GM21786 (cell line): Measurements from ENCODE around the gene ZEB1.
"Not testable (repeated sequence)": the region's sequence is repeated elsewhere in the genome, so short reads cannot be mapped to it uniquely, and the experiment has no call there.

Source experiments
- ATAC-seq: cut with Tn5 transposase; IDR thresholded peaks from one replicate; pipeline ENCODE4 v1.9.1; 2021; ENCODE audit not compliant: unreplicated experiment

ZEB1 gene

GRCh38 chr10:31413325-31413724 is 94.3 kb downstream of the ZEB1 start:
- no peak for ATAC-seq

DNA sequence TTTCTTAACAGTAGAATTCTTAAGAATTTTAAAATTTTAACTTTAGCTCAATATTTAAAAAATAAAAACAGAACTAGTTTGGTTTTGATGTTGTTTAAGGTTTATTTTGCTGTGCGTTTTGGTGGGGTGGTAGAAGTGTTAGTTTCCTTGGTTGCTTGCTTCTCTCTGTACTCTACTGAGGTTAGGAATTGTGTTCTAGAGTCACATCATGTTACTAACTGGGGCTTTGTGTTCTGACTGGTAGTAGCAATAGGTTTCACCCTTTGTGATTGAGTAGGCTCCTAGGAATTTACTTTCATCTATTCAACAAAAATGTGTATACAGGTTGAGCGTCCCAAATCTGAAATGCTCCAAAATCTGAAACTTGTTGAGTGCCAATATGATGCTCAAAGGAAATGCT is 99.5 kb downstream of the ZEB1 start:
- ATAC-seq, result no peak

- ATAC-seq, result no peak
Measured at GRCh38 chr10:31419394-31420063, 100.5 kb downstream of the ZEB1 start.

GRCh38 chr10:31421322-31421721 is 102.3 kb downstream of the ZEB1 start:
- no peak for ATAC-seq

GRCh38 chr10:31422634-31423033 is 103.6 kb downstream of the ZEB1 start:
- ATAC-seq, result no peak

DNA sequence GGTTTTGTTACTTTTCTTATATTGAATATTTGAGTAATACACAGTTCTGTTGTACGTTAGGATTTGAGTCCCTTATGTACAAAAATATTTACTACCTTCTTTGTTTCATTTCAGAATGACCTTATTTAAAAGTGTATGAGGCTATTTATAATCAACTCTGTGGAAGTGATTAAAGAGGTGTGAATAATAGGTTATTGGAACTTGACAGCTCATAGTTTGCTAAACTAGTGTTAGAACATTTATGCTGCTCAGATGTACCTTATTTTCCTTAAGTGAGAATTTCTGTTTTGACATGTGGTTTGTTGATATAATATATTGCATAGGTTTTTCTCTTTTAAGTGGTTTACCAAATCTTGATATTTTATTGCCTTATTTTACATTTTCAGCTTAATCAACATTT is 105.5 kb downstream of the ZEB1 start:
- ATAC-seq, result no peak

DNA sequence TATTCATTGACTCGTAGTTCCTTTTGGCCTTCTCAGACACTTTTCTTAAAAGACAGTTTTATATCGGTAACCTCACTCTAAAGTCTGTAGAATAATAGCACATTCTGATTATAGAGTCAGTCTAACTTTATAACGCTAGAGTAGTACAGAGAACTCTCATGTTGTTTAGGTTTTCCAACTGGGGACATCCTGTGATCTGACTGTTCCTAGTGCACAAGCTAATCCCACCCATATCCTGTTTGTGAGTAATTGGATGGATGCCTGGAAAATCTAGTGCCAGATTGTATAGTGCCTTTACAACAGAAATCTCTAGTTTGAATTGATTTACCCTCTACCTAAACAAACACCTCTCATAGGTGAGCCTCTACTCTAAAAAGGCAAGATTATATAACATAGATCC is 107.4 kb downstream of the ZEB1 start:
- ATAC-seq, result no peak

DNA sequence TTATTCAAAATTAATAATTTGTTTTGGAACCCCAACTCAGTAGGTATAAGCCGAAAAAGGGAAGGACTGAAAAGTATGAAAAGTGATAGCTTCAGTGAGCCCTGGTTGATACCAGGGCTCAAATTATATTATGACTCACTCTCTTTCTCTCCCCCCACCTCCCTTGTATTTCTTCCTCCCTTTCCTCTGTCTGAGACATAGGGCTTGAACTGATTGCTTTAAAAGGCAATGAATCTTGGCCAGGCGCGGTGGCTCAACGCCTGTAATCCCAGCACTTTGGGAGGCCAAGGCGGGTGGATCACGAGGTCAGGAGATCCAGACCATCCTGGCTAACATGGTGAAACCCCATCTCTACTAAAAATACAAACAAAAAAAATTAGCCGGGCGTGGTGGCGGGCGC is 108.3 kb downstream of the ZEB1 start:
- not testable (repeated sequence) for ATAC-seq

DNA sequence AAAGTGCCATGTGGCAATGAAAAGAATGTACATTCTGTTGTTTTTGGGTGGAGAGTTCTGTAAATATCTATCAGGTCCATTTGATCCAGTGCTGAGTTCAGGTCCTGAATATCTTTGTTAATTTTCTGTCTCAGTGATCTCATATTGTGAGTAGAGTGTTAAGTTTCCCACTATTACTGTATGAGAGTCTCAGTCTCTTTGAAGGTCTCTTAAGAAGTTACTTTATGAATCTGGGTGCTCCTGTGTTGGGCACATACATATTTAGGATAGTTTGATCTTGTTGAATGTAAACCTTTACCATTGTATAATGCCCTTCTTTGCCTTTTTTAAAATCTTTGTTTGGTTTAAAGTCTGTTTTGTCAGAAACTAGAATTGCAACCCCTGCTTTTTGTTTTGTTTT is 109.5 kb downstream of the ZEB1 start:
- not testable (repeated sequence) for ATAC-seq

DNA sequence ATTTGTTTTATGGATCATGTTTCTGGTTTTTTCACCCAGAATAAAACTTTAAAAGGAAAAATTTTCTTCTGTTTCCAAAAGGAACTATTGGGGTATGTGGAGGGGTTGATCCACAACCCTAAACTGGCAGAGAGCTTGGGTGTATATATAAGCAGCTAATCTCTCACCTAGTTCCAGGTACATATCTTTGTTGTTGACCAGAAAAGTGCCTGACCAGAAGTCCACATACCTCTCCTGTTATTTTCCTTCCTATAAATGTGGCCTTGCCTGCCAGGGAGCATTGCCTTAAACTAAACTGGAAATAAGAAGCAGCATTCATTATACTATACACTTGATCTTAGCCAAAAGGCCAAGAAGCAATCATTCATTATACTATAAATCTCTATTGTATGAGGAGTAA is 112.0 kb downstream of the ZEB1 start:
- ATAC-seq, result no peak

- no peak for ATAC-seq
Measured at GRCh38 chr10:31437959-31438358, 118.9 kb downstream of the ZEB1 start.

GRCh38 chr10:31451766-31452165 is 132.8 kb downstream of the ZEB1 start:
- ATAC-seq, result no peak

GRCh38 chr10:31456468-31456867 is 137.5 kb downstream of the ZEB1 start:
- no peak for ATAC-seq

DNA sequence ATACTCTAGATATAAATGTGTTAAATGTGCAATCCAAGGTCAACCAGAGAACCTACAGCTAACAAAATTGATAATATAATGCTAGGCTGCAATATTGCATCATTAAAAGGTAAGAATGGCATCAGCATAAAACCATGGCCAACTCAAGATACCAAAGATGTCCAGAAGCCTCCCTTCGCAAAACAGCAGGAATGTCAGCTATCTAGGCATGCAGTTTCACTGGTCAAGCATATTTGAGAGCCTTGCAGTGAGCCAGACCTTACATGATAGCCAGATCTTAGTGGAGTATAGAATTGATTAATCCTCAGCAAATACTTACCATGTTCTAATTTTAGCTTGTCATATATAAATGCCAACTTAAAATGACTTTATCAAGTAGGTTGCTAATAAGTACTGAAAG is 138.8 kb downstream of the ZEB1 start:
- no peak for ATAC-seq

DNA sequence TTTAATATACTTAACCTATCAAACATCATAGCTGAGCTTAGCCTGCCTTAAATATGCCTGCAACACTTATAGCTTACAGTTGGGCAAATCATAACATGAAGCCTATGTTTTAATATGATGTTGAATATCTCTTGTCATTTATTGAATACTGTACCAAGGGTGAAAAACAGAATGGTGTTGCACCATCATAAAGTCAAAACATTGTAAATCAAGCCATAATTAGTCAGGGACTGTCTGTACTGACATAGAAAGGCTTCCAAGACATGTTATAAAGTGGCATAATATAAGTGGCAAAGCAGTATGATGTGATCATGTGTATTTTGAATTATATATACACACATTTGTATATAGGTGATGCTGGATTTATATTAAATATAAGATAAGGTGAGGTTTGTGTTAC is 140.0 kb downstream of the ZEB1 start:
- ATAC-seq, result no peak

- no peak for ATAC-seq
Measured at GRCh38 chr10:31460242-31460641, 141.2 kb downstream of the ZEB1 start.

GRCh38 chr10:31464552-31464951 is 145.5 kb downstream of the ZEB1 start:
- no peak for ATAC-seq

DNA sequence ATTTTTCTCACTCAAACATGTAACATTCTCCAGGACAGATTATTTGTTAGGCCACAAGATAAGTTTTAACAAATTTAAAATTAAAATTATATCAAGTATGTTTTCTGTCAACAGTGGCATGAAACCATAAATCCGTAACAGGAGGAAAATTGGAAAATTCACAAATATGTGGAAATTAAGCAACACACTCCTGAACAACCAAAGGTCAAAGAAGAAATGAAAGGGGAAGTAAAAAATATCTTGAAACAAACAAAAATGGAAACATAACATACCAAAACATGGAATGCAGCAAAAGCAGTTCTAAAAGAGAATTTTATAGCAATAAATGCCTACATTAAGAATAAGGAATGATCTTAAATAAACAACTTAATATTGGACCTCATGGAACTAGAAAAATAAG is 147.3 kb downstream of the ZEB1 start:
- no peak for ATAC-seq

- no peak for ATAC-seq
Measured at GRCh38 chr10:31467791-31468535, 148.9 kb downstream of the ZEB1 start.

DNA sequence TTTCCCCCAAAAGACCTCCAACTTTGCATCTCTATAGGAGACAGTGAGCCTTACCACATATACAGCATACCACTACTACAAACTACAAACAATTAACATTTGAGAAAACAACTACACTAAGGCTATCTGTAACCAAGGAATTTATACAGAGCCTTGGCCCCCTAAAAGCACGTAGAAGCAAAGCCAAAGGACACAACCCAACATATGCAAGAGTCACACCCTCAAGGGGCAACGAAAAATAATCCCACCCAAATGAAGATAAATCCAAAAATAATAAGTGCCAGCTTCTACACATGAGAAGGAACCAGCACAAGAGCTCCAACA is 149.5 kb downstream of the ZEB1 start:
- ATAC-seq, result no peak

- no peak for ATAC-seq
Measured at GRCh38 chr10:31475519-31475918, 156.5 kb downstream of the ZEB1 start.

GRCh38 chr10:31476088-31476487 is 157.1 kb downstream of the ZEB1 start:
- no peak for ATAC-seq

DNA sequence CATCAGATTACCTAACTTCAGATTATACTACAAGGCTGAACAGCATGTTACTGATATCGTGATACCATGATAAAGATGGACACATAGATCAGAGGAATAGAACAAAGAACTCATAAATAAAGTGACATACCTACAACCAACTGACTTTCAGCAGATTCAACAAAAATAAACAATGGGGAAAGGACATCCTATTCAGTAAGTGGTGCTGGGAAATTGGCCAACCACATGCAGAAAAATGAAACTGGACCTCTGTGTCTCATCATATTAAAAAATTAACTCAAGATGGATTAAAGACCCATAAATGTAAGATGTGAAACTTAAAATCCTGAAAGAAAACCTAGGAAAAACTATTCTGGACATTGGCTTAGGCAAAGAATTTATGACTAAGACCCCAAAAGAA is 158.6 kb downstream of the ZEB1 start:
- ATAC-seq, result no peak
